Testis (tissue), 2 donors: Measurements from ENCODE around the gene COL6A3.

Experiments used
- POLR2A ChIP-seq: fragments of 450-650 bp; IDR thresholded peaks from one replicate; pipeline ENCODE4 v1.6.1; 2017; ENCODE audit warnings: antibody characterized with exemption, mild to moderate bottlenecking, moderate library complexity
- TF ChIP-seq, protein P1 (sequence below), 3 experiments: fragments of 450-650 bp in 2 of 3; fragments of 200-600 bp in 1 of 3; sonication (generic) in 1 of 3; IDR thresholded peaks; one replicate each; pipeline ENCODE4 v1.5.1; 2016 to 2019; ENCODE audit warnings: antibody characterized with exemption in 3 of 3, mild to moderate bottlenecking in 2 of 3, moderate library complexity in 1 of 3

DNA sequence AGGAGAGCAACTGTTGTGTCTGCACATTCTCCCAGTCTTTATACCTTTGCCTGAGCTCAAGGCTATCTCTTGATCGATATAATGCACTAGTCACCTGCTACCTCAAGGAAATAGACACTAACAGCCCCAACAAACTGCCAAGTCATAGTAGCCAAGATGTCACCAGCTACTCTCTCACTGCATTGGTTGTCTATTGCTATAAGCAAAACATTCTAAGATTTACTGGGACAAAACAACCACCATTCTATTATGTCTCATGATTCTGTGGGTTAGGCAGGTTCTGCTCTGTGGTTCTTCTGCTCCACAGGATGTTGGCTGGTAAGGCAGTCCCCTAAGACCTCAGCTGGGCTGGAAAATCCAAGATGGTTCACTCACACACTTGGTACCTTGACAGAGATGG lies 44.6 kb upstream of the COL6A3 start:
- TF ChIP-seq, protein P1, sequence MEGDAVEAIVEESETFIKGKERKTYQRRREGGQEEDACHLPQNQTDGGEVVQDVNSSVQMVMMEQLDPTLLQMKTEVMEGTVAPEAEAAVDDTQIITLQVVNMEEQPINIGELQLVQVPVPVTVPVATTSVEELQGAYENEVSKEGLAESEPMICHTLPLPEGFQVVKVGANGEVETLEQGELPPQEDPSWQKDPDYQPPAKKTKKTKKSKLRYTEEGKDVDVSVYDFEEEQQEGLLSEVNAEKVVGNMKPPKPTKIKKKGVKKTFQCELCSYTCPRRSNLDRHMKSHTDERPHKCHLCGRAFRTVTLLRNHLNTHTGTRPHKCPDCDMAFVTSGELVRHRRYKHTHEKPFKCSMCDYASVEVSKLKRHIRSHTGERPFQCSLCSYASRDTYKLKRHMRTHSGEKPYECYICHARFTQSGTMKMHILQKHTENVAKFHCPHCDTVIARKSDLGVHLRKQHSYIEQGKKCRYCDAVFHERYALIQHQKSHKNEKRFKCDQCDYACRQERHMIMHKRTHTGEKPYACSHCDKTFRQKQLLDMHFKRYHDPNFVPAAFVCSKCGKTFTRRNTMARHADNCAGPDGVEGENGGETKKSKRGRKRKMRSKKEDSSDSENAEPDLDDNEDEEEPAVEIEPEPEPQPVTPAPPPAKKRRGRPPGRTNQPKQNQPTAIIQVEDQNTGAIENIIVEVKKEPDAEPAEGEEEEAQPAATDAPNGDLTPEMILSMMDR (IDR thresholded peaks at IDR 0.05) = no peak
- no peak for TF ChIP-seq POLR2A
